GM21447 (cell line): ENCODE results near the gene KRT40.
"Not testable (repeated sequence)": the region's sequence is repeated elsewhere in the genome, so short reads cannot be mapped to it uniquely, and the experiment has no call there.

ENCODE experiments used
- ATAC-seq: cut with Tn5 transposase; IDR thresholded peaks from one replicate; pipeline ENCODE4 v1.9.1; 2021; ENCODE audit not compliant: unreplicated experiment

KRT40 gene

GRCh38 chr17:40984226-40984625 lies at the start of gene KRT40:
Gene KRT40 (minus strand): TSS chr17:40984326. CDS start chr17:40984273, 53 bp downstream.
- ATAC-seq: no peak

- no peak for ATAC-seq
These were observed 45.6 kb upstream of the KRT40 start, which contains the start of gene KRTAP1-4 for GRCh38 chr17:41029633-41030245. Gene KRTAP1-4 (minus strand): TSS chr17:41030195. CDS start chr17:41030078, 117 bp downstream.

- no peak for ATAC-seq
These were observed 42.8 kb upstream of the KRT40 start, which contains the start of gene KRTAP1-5 for GRCh38 chr17:41026715-41027471. Gene KRTAP1-5 (minus strand): TSS chr17:41027208. CDS start chr17:41027155, 53 bp downstream.

- no peak for ATAC-seq
These were observed 40.6 kb upstream of the KRT40 start for GRCh38 chr17:41024697-41025096.

- no peak for ATAC-seq
These were observed 36.2 kb upstream of the KRT40 start for GRCh38 chr17:41020336-41020735.

- ATAC-seq: no peak
These were observed 35.3 kb upstream of the KRT40 start for GRCh38 chr17:41019415-41019814.

GRCh38 chr17:41018541-41018940 lies 34.4 kb upstream of the KRT40 start:
- no peak for ATAC-seq

GRCh38 chr17:41016578-41017215 lies 32.6 kb upstream of the KRT40 start:
- ATAC-seq: no peak

- ATAC-seq: no peak
These were observed 31.3 kb upstream of the KRT40 start for GRCh38 chr17:41015454-41015853.

GRCh38 chr17:41013606-41014005 lies 29.5 kb upstream of the KRT40 start:
- ATAC-seq: no peak

GRCh38 chr17:41013181-41013580 lies 29.1 kb upstream of the KRT40 start:
- no peak for ATAC-seq

- no peak for ATAC-seq
These were observed 28.4 kb upstream of the KRT40 start for GRCh38 chr17:41012326-41013120.

- no peak for ATAC-seq
These were observed 26.3 kb upstream of the KRT40 start for GRCh38 chr17:41010441-41010840.

- no peak for ATAC-seq
These were observed 25.8 kb upstream of the KRT40 start for GRCh38 chr17:41009936-41010335.

- ATAC-seq: no peak
These were observed 25.2 kb upstream of the KRT40 start for GRCh38 chr17:41009301-41009760.

- ATAC-seq: no peak
These were observed 24.7 kb upstream of the KRT40 start, which contains the start of gene KRTAP3-1 for GRCh38 chr17:41008811-41009210. Gene KRTAP3-1 (minus strand): TSS chr17:41009128. CDS start chr17:41009074, 54 bp downstream.

- no peak for ATAC-seq
These were observed 20.3 kb upstream of the KRT40 start for GRCh38 chr17:41004397-41004796.

GRCh38 chr17:41003926-41004325 lies 19.8 kb upstream of the KRT40 start:
- ATAC-seq: no peak

- ATAC-seq: no peak
These were observed 18.7 kb upstream of the KRT40 start for GRCh38 chr17:41002814-41003213.

GRCh38 chr17:41001795-41002194 lies 17.7 kb upstream of the KRT40 start:
- no peak for ATAC-seq

GRCh38 chr17:40999563-40999962 lies 15.4 kb upstream of the KRT40 start, which contains the start of gene KRTAP3-2:
Gene KRTAP3-2 (minus strand): TSS chr17:40999906. CDS start chr17:40999853, 53 bp downstream.
- ATAC-seq: not testable (repeated sequence)
